Rectal smooth muscle tissue (tissue), 1 donor: ENCODE data around the gene RNASE13.
A peak's percentile ranks its signal among the peaks of the same experiment; 100 is the strongest.

Experiments
- H3K27ac ChIP-seq: one replicate; pipeline ENCODE4 v1.7.0; 2013; ENCODE audit warnings: low read depth, low read length, inconsistent platforms
- H3K27me3 ChIP-seq: one replicate; pipeline ENCODE4 v1.7.0; 2013; ENCODE audit warnings: low read length; ENCODE audit not compliant: control insufficient read depth, insufficient read depth
- H3K36me3 ChIP-seq: one replicate; pipeline ENCODE4 v1.7.0; 2013; ENCODE audit warnings: low read length; ENCODE audit not compliant: control insufficient read depth, insufficient read depth
- H3K4me1 ChIP-seq: one replicate; pipeline ENCODE4 v1.7.0; 2013; ENCODE audit warnings: low read length; ENCODE audit not compliant: control insufficient read depth, insufficient read depth
- H3K4me3 ChIP-seq: one replicate; pipeline ENCODE4 v1.7.0; 2013; ENCODE audit warnings: low read length
- H3K9ac ChIP-seq: one replicate; pipeline ENCODE4 v1.7.0; 2013; ENCODE audit warnings: low read length

The RNASE13 gene

GRCh38 chr14:21072031-21072473 lies 37.4 kb upstream of the RNASE13 start:
- Histone ChIP-seq H3K4me1 (peaks cover 26% of the 10 kb centered on the region), H3K36me3 (peaks cover 32% of the 10 kb centered on the region), H3K27ac (peak overlapping the region; percentile 88), H3K9ac (peak overlapping the region; percentile 35), H3K4me3 (peak overlapping the region; percentile 94), H3K27me3 (no peaks in the 10 kb centered on the region)

GRCh38 chr14:21071225-21072030 lies 36.8 kb upstream of the RNASE13 start:
- H3K9ac ChIP-seq = peak overlapping the region; percentile 95
- H3K4me1 ChIP-seq = peaks cover 26% of the 10 kb centered on the region
- H3K36me3 ChIP-seq = peaks cover 28% of the 10 kb centered on the region
- no peaks in the 10 kb centered on the region for H3K27me3 ChIP-seq
- peak overlapping the region; percentile 94 for H3K4me3 ChIP-seq
- peak overlapping the region; percentile 88 for H3K27ac ChIP-seq

- peaks cover 21% of the 10 kb centered on the region for H3K36me3 ChIP-seq
- H3K27ac ChIP-seq = peak overlapping the region; percentile 88
- peak overlapping the region; percentile 94 for H3K4me3 ChIP-seq
- peak overlapping the region; percentile 95 for H3K9ac ChIP-seq
- H3K4me1 ChIP-seq = peaks cover 26% of the 10 kb centered on the region
- H3K27me3 ChIP-seq = no peaks in the 10 kb centered on the region
Observed at GRCh38 chr14:21070610-21071224, 36.1 kb upstream of the RNASE13 start.

GRCh38 chr14:21070083-21070609 lies 35.5 kb upstream of the RNASE13 start, which contains the start of gene ARHGEF40:
ARHGEF40 (plus strand) TSS chr14:21070304; CDS start chr14:21070397, 93 bp downstream.
- peaks cover 15% of the 10 kb centered on the region for H3K36me3 ChIP-seq
- peaks cover 26% of the 10 kb centered on the region for H3K4me1 ChIP-seq
- H3K27ac ChIP-seq = peak within 1 kb of the TSS; percentile 88
- peak within 1 kb of the TSS; percentile 95 for H3K9ac ChIP-seq
- H3K4me3 ChIP-seq = peak within 1 kb of the TSS; percentile 94
- no peaks in the 10 kb centered on the region for H3K27me3 ChIP-seq

- Histone ChIP-seq H3K27ac (peak overlapping the region; percentile 80), H3K4me1 (peaks cover 26% of the 10 kb centered on the region), H3K9ac (peak overlapping the region; percentile 49), H3K36me3 (peaks cover 9% of the 10 kb centered on the region), H3K27me3 (no peaks in the 10 kb centered on the region), H3K4me3 (peak overlapping the region; percentile 94)
Observed at GRCh38 chr14:21069388-21070082, 34.9 kb upstream of the RNASE13 start.

- H3K27me3 ChIP-seq = no peaks in the 10 kb centered on the region
- peak overlapping the region; percentile 5 for H3K9ac ChIP-seq
- peak overlapping the region; percentile 80 for H3K27ac ChIP-seq
- H3K4me1 ChIP-seq = peaks cover 26% of the 10 kb centered on the region
- H3K4me3 ChIP-seq = peak overlapping the region; percentile 94
- H3K36me3 ChIP-seq = peaks cover 4% of the 10 kb centered on the region
Observed at GRCh38 chr14:21068521-21069387, 34.1 kb upstream of the RNASE13 start.

- no peak overlapping the region for H3K9ac ChIP-seq
- peaks cover 18% of the 10 kb centered on the region for H3K4me1 ChIP-seq
- no peaks in the 10 kb centered on the region for H3K36me3 ChIP-seq
- no peaks in the 10 kb centered on the region for H3K27me3 ChIP-seq
- H3K4me3 ChIP-seq = no peak overlapping the region
- H3K27ac ChIP-seq = no peak overlapping the region
Observed at GRCh38 chr14:21066882-21067502, 32.4 kb upstream of the RNASE13 start.

- H3K9ac ChIP-seq = no peak overlapping the region
- H3K27me3 ChIP-seq = no peaks in the 10 kb centered on the region
- H3K4me1 ChIP-seq = peaks cover 2% of the 10 kb centered on the region
- H3K36me3 ChIP-seq = no peaks in the 10 kb centered on the region
- no peak overlapping the region for H3K4me3 ChIP-seq
- H3K27ac ChIP-seq = no peak overlapping the region
Observed at GRCh38 chr14:21063479-21063878, 28.9 kb upstream of the RNASE13 start.

GRCh38 chr14:21061347-21061668 lies 26.7 kb upstream of the RNASE13 start:
- Histone ChIP-seq H3K9ac (no peak overlapping the region), H3K4me3 (no peak overlapping the region), H3K27me3 (no peaks in the 10 kb centered on the region), H3K27ac (no peak overlapping the region), H3K4me1 (peaks cover 2% of the 10 kb centered on the region), H3K36me3 (no peaks in the 10 kb centered on the region)

GRCh38 chr14:21060614-21061346 lies 26.2 kb upstream of the RNASE13 start:
- no peaks in the 10 kb centered on the region for H3K36me3 ChIP-seq
- H3K4me1 ChIP-seq = peaks cover 2% of the 10 kb centered on the region
- H3K27me3 ChIP-seq = no peaks in the 10 kb centered on the region
- H3K4me3 ChIP-seq = no peak overlapping the region
- H3K27ac ChIP-seq = no peak overlapping the region
- H3K9ac ChIP-seq = no peak overlapping the region
